WTC11 (cell line): ENCODE results near the gene XRCC5.

Experiments
- ATF6 ChIP-seq: sonication (generic); formaldehyde crosslinking; IDR thresholded peaks from 2 replicates; pipeline ENCODE4 v1.8.1; 2023; ENCODE audit warnings: mild to moderate bottlenecking, missing genetic modification reagents
- CREM ChIP-seq: sonication (generic); formaldehyde crosslinking; IDR thresholded peaks from 2 replicates; pipeline ENCODE4 v1.8.1; 2022; ENCODE audit warnings: mild to moderate bottlenecking, missing genetic modification reagents, moderate library complexity
- CTCF ChIP-seq: fragments of 200-600 bp; IDR thresholded peaks from 2 replicates; pipeline ENCODE4 v1.8.0; 2022; ENCODE audit warnings: antibody characterized with exemption
- ELF4 ChIP-seq: sonication (generic); formaldehyde crosslinking; IDR thresholded peaks from 2 replicates; pipeline ENCODE4 v1.8.1; 2022; ENCODE audit warnings: low read depth, mild to moderate bottlenecking, moderate library complexity, missing genetic modification reagents
- FOXP1 ChIP-seq: sonication (generic); formaldehyde crosslinking; IDR thresholded peaks from 2 replicates; pipeline ENCODE4 v1.8.0; 2022; ENCODE audit warnings: missing genetic modification reagents, mild to moderate bottlenecking, moderate library complexity, borderline replicate concordance
- HMGXB4 ChIP-seq: sonication (generic); formaldehyde crosslinking; IDR thresholded peaks from 2 replicates; pipeline ENCODE4 v1.8.1; 2023; ENCODE audit warnings: mild to moderate bottlenecking, moderate library complexity, missing genetic modification reagents
- NR1H2 ChIP-seq: sonication (generic); formaldehyde crosslinking; IDR thresholded peaks from 2 replicates; pipeline ENCODE4 v1.9.0; 2021; ENCODE audit warnings: mild to moderate bottlenecking, moderate library complexity, missing genetic modification reagents
- NR2C2 ChIP-seq: sonication (generic); formaldehyde crosslinking; IDR thresholded peaks from 2 replicates; pipeline ENCODE4 v1.8.0; 2022; ENCODE audit warnings: mild to moderate bottlenecking, missing genetic modification reagents
- PRRX2 ChIP-seq: fragments of 250-450 bp; sonication (Bioruptor Pico); IDR thresholded peaks from 2 replicates; pipeline ENCODE4 v1.8.0; 2021; ENCODE audit warnings: mild to moderate bottlenecking
- USF2 ChIP-seq: sonication (generic); formaldehyde crosslinking; IDR thresholded peaks from 2 replicates; pipeline ENCODE4 v1.8.1; 2023; ENCODE audit warnings: mild to moderate bottlenecking, missing genetic modification reagents, moderate library complexity
- ZNF121 ChIP-seq: sonication (generic); formaldehyde crosslinking; IDR thresholded peaks from 2 replicates; pipeline ENCODE4 v1.8.0; 2023; ENCODE audit warnings: missing genetic modification reagents

GRCh38 chr2:216149741-216150140 lies 40.6 kb downstream of the XRCC5 start:
- TF ChIP-seq USF2 (CRISPR knock-in tag) (no peak), CTCF (no peak), NR1H2 (CRISPR knock-in tag) (no peak), NR2C2 (CRISPR knock-in tag) (no peak), HMGXB4 (CRISPR knock-in tag) (no peak), FOXP1 (CRISPR knock-in tag) (no peak), CREM (CRISPR knock-in tag) (no peak), ZNF121 (CRISPR knock-in tag) (no peak), ELF4 (CRISPR knock-in tag) (no peak), ATF6 (no peak), PRRX2 (CRISPR knock-in tag) (no peak)
